Measurements from ENCODE around the gene FNDC3A. TPM values are rescaled to one million over a fixed set of nuclear protein-coding genes. Genes with fewer than 3 reads are reported as not detected.
"Not testable (repeated sequence)": the region's sequence is repeated elsewhere in the genome, so short reads cannot be mapped to it uniquely, and the experiment has no call there.

Gene FNDC3A
- total RNA-seq, 1 experiment from 2014 or later = 38.4 TPM

DNA sequence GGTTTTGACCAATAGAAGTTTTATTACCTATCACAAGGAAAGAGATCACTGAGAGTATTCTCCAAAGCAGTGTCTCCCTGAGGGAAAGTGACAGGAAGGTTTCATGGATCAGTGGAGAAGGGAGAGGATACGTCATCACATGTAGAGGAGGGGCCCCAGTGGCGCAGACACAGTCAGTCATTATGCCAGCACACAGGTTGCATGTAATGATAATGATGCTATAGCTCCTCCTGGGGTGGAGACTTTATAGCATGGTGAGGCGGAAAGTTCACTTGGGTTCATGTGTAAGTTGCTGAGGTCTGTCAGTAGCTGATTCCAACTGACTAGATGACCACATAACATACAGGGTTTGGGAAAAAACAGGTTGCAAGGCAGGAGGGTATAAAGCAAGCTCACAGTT lies 88.8 kb downstream of the FNDC3A start:
- DNase-seq (ENCODE audit: low spot score) = no peak
- in situ Hi-C loops (cut with HindIII; ENCODE audit: low sequenced_read_pairs) = no loop called here

DNA sequence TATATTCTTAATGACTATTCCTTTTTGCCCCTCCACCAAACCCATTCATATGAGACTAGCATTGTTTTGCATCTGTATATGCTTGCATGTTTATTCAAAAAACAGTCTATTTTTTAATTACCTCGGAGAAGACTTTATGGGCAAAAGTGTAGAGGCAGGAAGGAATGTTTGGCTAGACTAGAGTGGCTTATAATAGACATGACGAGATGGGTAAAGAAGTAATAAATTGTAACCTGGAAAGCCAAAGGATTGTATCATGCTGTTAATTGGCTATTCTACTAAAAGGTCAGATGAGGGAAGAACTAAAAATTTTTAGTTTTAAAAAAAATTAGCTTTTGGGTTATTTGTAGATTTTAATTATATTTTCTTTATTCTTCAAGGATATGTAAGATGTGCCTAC lies 91.1 kb downstream of the FNDC3A start:
- peak; percentile 5 for DNase-seq (ENCODE audit: low spot score)
- in situ Hi-C loops (cut with HindIII; ENCODE audit: low sequenced_read_pairs) = no loop called here

DNA sequence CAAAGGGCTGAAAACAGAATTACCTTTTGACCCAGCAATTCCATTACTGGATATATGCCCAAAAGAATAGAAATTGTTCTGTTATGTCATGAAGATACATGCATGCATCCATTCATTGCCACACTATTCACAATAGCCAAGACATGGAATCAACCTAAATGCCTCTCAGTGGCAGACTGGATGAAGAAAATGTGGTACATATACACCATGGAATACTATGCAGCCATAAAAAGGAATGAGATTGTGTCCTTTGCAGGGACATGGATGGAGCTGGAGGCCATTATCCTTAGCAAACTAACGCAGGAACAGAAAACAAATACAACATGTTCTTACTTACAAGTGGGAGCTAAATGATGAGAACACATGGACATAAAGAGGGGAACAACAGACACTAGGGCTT lies 92.8 kb downstream of the FNDC3A start:
- in situ Hi-C loops (cut with HindIII; ENCODE audit: low sequenced_read_pairs); DNase-seq (ENCODE audit: low spot score): not testable (repeated sequence)

DNA sequence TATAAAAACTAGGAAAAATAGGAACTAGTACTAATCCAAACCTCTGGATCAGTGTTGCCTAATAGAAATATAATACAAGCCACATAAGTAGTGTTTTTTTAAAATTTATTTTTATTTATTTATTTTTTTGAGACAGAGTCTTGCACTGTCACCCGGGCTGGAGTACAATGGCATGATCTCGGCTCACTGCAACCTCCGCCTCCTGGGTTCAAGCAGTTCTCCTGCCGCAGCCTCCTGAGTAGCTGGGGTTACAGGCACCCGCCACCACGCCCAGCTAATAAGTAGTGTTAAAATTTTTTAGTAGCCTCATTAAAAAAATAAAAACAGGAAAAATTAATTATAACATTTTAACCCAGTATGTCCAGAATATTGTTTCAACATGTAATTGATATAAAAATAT lies 94.3 kb downstream of the FNDC3A start:
- DNase-seq (ENCODE audit: low spot score); in situ Hi-C loops (cut with HindIII; ENCODE audit: low sequenced_read_pairs): not testable (repeated sequence)

DNA sequence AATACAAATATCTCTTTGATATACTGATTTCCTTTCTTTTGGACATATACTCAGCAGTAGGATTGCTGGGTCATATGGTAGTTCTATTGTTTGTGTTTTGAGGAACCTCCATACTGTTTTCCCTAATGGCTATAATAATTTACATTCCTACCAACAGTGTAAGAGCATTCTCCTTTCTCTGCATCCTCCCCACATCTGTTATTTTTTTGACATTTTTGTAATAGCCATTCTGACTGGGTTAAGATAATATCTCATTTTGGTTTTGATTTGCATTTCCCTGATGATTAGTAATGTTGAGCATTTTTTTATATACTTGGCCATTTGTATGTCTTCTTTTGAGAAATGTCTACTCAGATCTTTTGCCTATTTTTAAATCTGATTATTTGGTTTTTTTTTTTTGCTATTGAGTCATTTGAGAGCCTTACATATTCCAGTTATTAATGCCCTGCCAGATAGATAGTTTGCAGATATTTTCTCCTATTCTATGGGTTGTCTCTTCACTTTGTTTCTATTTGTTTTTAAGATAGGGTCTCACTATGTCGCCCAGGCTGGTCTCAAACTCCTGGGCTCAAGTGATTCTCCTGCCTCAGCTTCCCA lies 95.7 kb downstream of the FNDC3A start:
- in situ Hi-C loops (cut with HindIII; ENCODE audit: low sequenced_read_pairs) = no loop called here
- no peak for DNase-seq (ENCODE audit: low spot score)

DNA sequence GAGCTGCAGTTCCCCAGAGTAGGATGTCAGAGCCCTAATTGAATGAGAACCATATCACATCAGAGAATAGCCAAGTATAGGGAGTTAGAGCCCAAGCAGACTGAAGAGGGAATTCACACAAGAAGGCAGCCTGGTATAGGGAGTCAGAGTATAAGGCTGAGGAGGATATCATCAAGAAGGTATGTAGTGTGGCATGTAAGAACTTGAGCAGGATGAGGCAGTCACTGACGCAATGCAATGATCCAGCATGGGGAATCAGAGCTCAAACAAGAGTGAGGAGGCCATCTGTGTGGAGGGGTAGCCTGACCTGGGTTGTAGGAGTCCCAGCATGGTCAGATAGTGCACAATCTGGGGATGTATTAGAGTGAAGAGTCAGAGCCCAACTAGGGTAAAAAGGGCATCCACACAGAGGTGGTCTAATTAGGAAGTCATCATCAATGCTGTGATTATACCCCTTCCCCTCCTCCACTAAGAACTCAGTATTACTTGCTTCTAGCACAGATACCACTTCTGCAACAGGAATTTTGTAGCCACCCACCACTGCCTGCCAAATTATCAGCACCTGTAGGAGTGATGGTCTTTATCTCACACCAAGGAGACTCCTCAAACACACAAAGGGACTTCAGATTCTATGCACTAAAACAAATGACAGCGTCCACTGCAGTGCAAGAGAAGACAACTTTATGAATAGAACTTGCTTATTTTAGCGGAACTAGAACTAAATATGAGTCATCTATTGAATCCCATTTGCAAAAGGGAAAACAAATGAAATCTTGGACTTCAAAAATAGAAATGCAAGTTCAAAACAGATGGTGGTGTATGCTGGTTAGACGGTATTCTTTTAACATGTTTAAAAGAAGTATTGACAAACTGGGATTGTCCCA lies 107.2 kb downstream of the FNDC3A start:
- in situ Hi-C loops (cut with HindIII; ENCODE audit: low sequenced_read_pairs) = no loop called here

DNA sequence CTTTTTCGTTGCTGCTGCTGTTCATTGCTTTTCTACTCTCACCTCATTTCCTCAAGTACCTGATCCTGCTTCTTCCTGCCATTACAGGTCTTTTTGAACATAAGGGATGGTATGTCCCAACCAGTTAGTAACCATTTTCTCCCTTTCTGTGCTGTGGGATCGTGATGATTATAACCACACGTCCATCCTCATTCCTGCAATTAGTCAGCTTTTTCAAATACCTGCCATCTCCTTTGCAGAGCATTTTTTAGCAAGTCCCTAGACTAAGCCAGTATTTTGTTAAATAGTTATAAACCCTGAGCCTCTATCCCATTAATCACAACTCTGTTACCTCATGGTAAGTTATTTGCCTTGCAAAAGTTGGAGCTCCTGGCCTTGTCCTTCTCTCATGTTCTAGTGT lies 109.2 kb downstream of the FNDC3A start:
- in situ Hi-C loops (cut with HindIII; ENCODE audit: low sequenced_read_pairs) = no loop called here
- no peak for DNase-seq (ENCODE audit: low spot score)

More for the DNA sequence above, 107.2 kb downstream of the FNDC3A start:
- DNase-seq (ENCODE audit: low spot score) = no peak

DNA sequence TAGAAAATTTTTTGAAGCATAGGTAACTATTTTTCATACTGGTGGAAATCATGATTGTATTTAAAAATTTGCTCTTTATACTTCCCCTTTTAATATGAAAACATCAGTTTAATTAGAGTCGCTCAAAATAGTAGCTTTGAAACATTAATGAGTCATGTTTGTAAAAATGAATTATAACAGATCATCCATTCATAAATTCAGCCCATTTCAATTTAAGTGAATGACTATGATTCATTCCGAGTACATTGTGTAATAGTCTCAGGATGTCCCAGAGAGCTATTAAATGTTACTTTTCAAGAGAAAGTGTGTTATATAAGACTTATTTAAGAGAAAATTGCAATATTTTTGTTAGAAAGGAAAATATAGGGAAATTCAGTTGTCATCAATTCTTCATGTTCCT lies 111.0 kb downstream of the FNDC3A start:
- in situ Hi-C loops (cut with HindIII; ENCODE audit: low sequenced_read_pairs) = no loop called here
- DNase-seq (ENCODE audit: low spot score) = no peak

DNA sequence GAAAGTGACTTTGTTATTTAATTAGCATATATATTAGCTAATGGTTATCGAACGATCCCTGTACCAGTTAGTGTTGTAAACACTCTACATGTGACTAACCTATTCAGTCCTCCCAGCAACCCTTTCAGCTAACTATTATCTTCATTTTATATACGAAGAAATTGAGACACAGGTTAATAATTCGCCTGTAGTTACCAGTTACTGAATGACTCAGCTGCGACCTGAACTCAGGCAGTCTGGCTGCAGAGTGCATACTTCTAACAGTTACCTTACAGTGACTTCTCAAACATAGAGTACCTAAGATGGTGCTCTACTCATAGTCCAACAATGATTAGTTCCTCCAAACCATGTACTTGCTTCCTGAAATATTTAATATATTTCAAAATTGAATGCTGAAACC lies 117.7 kb downstream of the FNDC3A start:
- no peak for DNase-seq (ENCODE audit: low spot score)
- in situ Hi-C loops (cut with HindIII; ENCODE audit: low sequenced_read_pairs) = no loop called here

DNA sequence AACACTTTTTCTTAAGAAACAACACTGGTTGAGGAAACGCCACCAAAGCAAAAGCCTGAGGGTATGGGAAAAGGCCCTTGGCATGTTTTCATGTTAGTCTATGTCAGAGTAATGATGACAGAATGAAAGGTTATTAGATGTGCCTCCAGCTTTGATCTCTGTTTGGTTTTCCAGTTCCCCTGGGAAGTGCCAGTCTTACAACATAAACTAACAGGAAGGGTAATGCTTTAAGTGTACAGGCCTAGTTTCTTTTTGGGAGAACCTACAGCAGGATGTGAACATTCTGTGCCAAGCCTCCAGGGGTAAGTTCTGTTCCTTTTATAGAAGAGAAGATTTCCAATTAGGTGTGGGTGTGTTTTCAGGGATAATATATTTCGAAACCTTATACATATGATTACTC lies 121.7 kb downstream of the FNDC3A start:
- DNase-seq (ENCODE audit: low spot score) = peak; percentile 47
- in situ Hi-C loops (cut with HindIII; ENCODE audit: low sequenced_read_pairs) = no loop called here

DNA sequence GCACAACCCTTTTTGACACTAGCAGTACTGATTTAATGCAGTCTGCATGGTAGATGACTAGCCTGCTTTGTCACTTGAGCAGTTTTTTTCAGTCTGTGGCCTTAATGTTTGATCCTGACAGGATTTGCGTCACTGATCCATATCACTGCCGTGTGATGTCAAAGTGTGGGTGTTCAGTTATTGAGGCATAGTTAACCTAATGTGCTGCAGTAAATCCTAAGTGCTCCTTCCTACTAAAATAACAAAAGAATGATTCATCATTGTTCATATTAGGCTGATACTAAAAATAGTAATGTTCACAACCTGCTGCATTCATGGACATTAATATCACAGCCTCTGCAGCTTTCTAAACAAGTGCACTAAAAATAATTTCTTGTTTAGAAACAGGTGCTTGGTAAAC lies 122.5 kb downstream of the FNDC3A start:
- in situ Hi-C loops (cut with HindIII; ENCODE audit: low sequenced_read_pairs) = no loop called here
- DNase-seq (ENCODE audit: low spot score) = peak; percentile 63

DNA sequence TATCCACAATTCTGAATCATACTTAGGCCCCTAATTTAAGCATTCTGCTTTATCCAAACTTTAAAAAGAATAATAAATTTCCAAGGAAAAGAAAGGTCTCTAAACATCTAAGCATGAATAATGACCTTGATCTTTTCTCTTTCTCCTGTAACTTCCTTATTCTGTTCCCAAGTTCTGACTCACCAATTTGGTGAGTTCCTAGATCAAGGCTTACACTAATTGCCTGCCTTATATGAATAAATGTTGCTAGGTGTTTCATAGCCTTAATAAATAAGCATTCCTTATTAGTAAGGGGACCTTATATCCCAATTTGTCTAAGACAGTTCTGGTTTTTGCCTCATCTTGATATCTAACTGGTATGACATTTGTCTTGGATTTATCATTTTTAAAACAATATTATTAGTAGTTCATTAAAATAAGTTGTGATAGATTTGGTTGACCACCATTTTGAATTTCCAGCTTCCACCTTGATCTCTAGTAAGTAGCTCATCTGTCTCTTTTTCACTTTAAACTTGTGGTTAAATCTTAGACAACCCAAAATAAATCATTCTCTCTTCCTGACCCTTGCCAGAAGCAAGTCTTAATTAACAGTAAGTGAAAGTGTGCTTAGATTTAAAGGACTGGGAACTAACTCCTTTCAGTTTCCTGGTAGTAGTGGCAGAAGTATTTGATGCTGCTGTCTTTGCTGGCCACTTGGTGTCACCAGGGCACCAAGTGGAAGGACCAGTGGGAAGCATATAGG lies 123.2 kb downstream of the FNDC3A start:
- in situ Hi-C loops (cut with HindIII; ENCODE audit: low sequenced_read_pairs) = no loop called here
- peak; percentile 40 for DNase-seq (ENCODE audit: low spot score)

DNA sequence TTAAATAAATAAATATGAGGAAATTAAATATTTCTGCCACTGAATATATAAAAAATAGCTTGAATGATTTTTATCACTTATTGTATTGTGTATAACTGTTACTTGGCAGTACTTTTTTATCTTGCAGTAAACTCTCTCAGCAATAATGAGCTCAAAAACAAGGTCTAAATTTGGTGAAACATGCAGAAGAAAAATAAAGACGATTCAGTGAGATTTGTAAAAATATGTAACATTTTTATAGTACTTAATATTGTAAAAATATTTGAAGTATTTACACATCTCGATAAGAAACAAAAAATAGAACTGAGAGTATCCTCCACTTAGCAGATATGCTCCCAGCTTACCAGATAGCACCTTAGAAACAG lies 123.8 kb downstream of the FNDC3A start:
- no peak for DNase-seq (ENCODE audit: low spot score)
- in situ Hi-C loops (cut with HindIII; ENCODE audit: low sequenced_read_pairs) = no loop called here

DNA sequence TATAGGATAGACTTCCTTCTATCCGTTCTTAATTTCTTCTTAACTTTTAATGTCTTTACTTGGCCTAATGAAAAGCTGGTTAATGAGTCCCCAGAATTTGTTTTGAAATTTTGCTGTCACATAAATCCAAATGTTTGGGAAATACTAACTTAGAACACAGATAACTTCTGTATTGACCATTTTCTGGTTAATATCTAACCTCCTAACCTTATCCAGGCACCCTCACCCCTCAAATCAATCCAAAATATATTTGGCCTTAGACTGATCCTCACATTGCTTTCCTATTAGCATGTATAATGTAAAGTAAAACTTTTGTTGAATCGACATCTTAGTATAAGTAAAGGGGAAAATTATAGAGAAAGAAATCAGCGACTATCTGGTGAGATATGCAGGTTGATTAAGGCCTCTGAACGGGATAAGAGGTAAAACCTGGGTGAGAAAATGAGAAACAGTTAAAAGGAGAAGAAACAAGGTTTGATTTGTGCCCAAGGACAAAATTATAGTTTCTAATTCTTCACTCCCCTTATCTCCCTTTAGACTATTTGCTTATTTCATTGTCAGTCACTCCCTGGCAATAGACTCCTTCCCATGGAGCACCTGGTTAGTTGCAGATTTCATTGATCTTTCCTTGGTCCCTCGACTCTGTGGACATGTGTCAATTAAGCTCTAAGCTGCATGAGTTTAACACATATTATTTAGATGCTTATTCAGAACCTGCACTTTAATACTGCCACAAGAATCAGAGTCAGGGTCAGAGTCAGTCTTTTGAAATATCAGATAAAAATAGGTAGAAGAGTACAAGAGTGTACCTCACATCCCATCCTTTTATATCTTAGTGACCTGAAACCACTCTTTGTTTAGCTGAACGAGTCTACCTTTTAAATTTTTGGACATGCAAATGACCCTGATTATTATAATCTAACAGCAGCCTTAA lies 125.2 kb downstream of the FNDC3A start:
- in situ Hi-C loops (cut with HindIII; ENCODE audit: low sequenced_read_pairs) = no loop called here
- DNase-seq (ENCODE audit: low spot score) = no peak

DNA sequence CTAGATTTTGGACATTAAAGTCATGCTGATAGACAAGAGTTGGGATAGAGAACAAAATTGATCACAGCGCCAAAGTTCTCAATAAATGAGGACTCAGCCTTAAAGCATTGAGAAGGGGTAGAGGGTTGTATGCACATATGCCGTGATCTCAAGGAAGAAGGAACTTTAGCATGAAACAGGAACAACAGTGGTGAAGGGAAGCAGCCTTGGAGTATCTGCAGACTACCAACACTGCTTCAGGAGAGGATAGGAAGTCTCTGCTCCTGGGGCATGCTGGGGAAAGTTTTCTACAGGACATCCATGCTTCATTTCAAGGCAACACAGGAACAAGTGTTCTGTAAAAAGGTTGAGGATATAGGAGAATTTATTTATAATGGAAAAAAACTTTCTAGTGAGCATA lies 132.5 kb downstream of the FNDC3A start:
- no peak for DNase-seq (ENCODE audit: low spot score)
- in situ Hi-C loops (cut with HindIII; ENCODE audit: low sequenced_read_pairs) = no loop called here

DNA sequence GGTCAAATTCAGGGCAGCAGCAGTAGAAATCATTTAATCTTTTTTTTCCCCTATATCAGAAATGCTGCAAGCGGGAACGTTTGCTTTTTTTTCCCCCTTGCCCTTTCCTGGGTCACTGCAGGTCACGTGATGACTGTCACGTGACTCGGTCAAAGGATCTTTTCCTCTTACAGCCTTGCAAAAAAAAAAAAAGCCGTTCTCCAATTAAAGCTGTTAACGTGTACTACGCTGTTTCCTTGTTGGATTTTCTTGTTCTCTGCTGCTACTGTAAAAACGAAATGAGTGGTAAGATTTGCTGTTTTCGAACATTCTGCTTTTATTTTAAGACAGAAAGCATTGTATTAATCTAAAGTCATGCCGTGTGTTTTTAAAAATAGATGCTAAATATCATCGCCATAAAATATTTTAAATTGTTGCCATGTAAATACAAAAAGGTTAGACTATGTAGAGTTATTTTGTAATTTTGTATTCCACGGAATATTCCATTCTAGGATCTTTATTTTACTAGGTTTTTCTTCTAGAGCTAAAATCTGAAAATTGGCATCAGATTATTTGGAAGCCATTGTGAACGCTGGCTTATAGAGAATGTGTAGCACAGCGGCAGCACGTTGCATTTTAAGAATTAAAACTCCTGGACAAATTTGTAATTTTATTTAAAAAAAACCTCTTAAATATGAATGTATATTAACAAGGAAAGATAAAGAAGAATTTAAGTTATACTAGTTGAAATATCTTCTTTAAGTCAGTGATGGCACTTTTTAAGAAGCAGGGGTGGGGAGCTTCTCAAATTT lies 134.6 kb downstream of the FNDC3A start:
- in situ Hi-C loops (cut with HindIII; ENCODE audit: low sequenced_read_pairs) = no loop called here
- peak; percentile 91 for DNase-seq (ENCODE audit: low spot score)

DNA sequence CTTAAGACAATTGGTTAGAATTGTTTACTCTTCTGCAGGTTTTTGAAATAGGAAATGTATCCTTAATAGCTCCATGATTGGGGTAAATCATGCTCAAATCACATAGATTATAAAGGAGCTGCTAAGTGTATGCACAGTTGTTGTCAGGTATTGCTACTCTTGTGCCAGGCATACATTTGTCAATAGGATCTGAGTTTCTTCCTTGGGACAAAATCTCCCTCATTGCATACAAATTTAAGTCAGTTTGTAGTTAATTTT lies 135.1 kb downstream of the FNDC3A start:
- peak; percentile 36 for DNase-seq (ENCODE audit: low spot score)
- in situ Hi-C loops (cut with HindIII; ENCODE audit: low sequenced_read_pairs) = no loop called here

DNA sequence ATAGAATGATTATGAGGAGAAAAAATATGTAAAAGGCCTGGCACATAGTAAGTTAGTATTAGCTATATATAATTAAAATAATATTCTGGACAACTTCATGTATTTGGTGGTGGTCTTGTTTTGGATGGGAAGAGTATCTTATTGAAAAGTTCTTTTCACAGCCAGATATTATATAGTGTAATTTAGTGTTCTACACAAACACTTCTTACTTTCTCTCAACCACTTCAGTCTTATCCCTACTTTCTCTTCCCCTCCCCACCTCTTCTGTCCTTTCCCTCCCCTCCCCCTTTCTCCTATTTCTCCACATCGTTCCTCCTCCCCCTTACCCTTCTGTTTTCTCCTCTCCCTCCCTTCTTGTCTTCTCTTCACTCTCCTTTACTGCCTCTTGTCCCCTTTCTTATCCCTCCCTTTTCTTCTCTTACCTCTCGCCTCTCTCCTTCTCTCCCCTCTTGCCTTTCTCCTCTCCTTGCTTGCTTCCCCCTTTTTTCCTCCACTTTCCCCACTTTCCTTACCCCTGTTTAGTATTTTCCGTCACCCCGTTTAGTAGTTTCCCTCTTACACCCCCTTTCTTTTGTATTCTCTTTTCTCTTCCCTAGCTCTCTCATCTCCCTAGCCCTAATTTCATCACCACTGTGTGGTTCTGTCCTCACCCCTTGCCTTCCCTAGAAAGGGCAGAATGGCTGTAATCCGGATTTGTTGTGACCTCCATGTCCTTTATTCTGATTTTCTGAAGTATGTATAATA lies 137.2 kb downstream of the FNDC3A start:
- in situ Hi-C loops (cut with HindIII; ENCODE audit: low sequenced_read_pairs) = no loop called here
- DNase-seq (ENCODE audit: low spot score) = no peak

Data from G401 (cell line).